Loucy (cell line): ENCODE data around the gene CYP2C8.
"Not testable (repeated sequence)": the region's sequence is repeated elsewhere in the genome, so short reads cannot be mapped to it uniquely, and the experiment has no call there.

Experiments
- H2AFZ ChIP-seq: fragments of 200-600 bp; sonication (generic); 2 replicates; pipeline ENCODE4 v1.6.0; 2016; ENCODE audit warnings: antibody characterized with exemption, mild to moderate bottlenecking, low read length, moderate library complexity
- H3F3A ChIP-seq: fragments of 200-600 bp; 2 replicates; pipeline ENCODE4 v1.6.0; 2016; ENCODE audit warnings: antibody characterized with exemption, low read depth, mild to moderate bottlenecking
- H3K27me3 ChIP-seq: fragments of 200-600 bp; sonication (generic); 2 replicates; pipeline ENCODE4 v1.6.1; 2014; ENCODE audit warnings: low read length, mild to moderate bottlenecking; ENCODE audit not compliant: insufficient read depth, poor library complexity, severe bottlenecking
- H3K36me3 ChIP-seq: fragments of 200-600 bp; sonication (generic); 2 replicates; pipeline ENCODE4 v1.6.1; 2016; ENCODE audit warnings: low read length; ENCODE audit not compliant: insufficient read depth
- H3K4me1 ChIP-seq: fragments of 200-600 bp; sonication (generic); 2 replicates; pipeline ENCODE4 v1.5.1; 2014; ENCODE audit warnings: low read length, mild to moderate bottlenecking; ENCODE audit not compliant: insufficient read depth, poor library complexity, severe bottlenecking
- H3K4me2 ChIP-seq: fragments of 200-600 bp; sonication (generic); 2 replicates; pipeline ENCODE4 v1.6.0; 2014; ENCODE audit warnings: antibody characterized with exemption, low read length, low read depth, mild to moderate bottlenecking; ENCODE audit not compliant: poor library complexity, severe bottlenecking
- H3K4me3 ChIP-seq: fragments of 200-600 bp; sonication (generic); 2 replicates; pipeline ENCODE4 v1.5.1; 2014; ENCODE audit warnings: low read length, mild to moderate bottlenecking, mixed read lengths; ENCODE audit not compliant: poor library complexity, severe bottlenecking
- H3K79me2 ChIP-seq: fragments of 200-600 bp; sonication (generic); 2 replicates; pipeline ENCODE4 v1.6.1; 2014; ENCODE audit warnings: low read length; ENCODE audit not compliant: insufficient read depth
- H3K9ac ChIP-seq: fragments of 200-600 bp; sonication (generic); 2 replicates; pipeline ENCODE4 v1.6.0; 2014; ENCODE audit warnings: mild to moderate bottlenecking, low read depth, low read length, moderate library complexity; ENCODE audit not compliant: poor library complexity, severe bottlenecking
- H3K9me2 ChIP-seq: fragments of 200-600 bp; sonication (generic); replicated peaks from 2 replicates; pipeline ENCODE4 v1.6.1; 2016; ENCODE audit warnings: low read depth, low read length, mixed read lengths
- H3K9me3 ChIP-seq: fragments of 200-600 bp; sonication (generic); 2 replicates; pipeline ENCODE4 v1.6.1; 2014; ENCODE audit warnings: mild to moderate bottlenecking, antibody characterized with exemption, low read length, low read depth; ENCODE audit not compliant: insufficient read depth
- H4K20me1 ChIP-seq: fragments of 200-600 bp; sonication (generic); 2 replicates; pipeline ENCODE4 v1.6.0; 2014; ENCODE audit warnings: antibody characterized with exemption, low read length, mild to moderate bottlenecking; ENCODE audit not compliant: insufficient read depth, poor library complexity, severe bottlenecking
- EZH2phosphoT487 ChIP-seq: fragments of 200-600 bp; IDR thresholded peaks from 2 replicates; pipeline ENCODE4 v1.6.1; 2018; ENCODE audit warnings: antibody characterized with exemption, mild to moderate bottlenecking, moderate library complexity, borderline replicate concordance
- TF ChIP-seq, protein P1 (sequence below): fragments of 200-600 bp; sonication (generic); conservative IDR thresholded peaks from 2 replicates; pipeline ENCODE4 v1.5.1; 2014; ENCODE audit warnings: mild to moderate bottlenecking, antibody characterized with exemption, low read length

CYP2C8 gene

DNA sequence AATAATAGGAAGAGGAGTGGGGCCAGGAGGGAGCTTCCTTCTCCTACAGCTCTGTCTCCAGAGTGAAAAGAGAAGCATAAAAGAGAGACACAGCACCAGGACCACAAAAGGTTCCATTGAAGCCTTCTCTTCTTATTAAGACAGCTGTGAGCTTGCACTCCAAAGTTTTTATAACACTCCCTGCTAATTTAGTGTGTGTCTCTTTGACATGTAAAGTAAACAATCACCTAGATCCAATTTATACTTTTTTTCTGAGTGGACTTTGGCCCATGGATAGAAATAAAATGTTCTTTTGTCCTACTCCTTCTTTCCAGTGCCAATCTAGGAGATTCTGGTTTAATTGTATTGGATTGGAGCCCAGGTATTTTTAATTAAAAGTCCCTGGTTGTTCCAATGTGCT lies at the start of gene CYP2C8:
TSS of gene CYP2C8 (minus strand) at position 212 of the 400 bp plus-strand sequence. CDS start at position 117, 95 bp downstream.
- no peaks in the 10 kb centered on the region for H3K9me2 ChIP-seq
- H3K79me2 ChIP-seq, result no peaks in the 10 kb centered on the region
- TF ChIP-seq, protein P1, sequence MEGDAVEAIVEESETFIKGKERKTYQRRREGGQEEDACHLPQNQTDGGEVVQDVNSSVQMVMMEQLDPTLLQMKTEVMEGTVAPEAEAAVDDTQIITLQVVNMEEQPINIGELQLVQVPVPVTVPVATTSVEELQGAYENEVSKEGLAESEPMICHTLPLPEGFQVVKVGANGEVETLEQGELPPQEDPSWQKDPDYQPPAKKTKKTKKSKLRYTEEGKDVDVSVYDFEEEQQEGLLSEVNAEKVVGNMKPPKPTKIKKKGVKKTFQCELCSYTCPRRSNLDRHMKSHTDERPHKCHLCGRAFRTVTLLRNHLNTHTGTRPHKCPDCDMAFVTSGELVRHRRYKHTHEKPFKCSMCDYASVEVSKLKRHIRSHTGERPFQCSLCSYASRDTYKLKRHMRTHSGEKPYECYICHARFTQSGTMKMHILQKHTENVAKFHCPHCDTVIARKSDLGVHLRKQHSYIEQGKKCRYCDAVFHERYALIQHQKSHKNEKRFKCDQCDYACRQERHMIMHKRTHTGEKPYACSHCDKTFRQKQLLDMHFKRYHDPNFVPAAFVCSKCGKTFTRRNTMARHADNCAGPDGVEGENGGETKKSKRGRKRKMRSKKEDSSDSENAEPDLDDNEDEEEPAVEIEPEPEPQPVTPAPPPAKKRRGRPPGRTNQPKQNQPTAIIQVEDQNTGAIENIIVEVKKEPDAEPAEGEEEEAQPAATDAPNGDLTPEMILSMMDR, result no peak
- TF ChIP-seq EZH2phosphoT487, result no peak
- no peaks in the 10 kb centered on the region for H3K36me3 ChIP-seq
- no peak within 1 kb of the TSS for H2AFZ ChIP-seq
- no peak within 1 kb of the TSS for H3K9ac ChIP-seq
- no peaks in the 10 kb centered on the region for H3F3A ChIP-seq
- H3K4me2 ChIP-seq, result no peak within 1 kb of the TSS
- H3K9me3 ChIP-seq, result no peaks in the 10 kb centered on the region
- no peaks in the 10 kb centered on the region for H3K4me1 ChIP-seq
- H4K20me1 ChIP-seq, result no peaks in the 10 kb centered on the region
- H3K4me3 ChIP-seq, result no peak within 1 kb of the TSS
- H3K27me3 ChIP-seq, result no peaks in the 10 kb centered on the region

DNA sequence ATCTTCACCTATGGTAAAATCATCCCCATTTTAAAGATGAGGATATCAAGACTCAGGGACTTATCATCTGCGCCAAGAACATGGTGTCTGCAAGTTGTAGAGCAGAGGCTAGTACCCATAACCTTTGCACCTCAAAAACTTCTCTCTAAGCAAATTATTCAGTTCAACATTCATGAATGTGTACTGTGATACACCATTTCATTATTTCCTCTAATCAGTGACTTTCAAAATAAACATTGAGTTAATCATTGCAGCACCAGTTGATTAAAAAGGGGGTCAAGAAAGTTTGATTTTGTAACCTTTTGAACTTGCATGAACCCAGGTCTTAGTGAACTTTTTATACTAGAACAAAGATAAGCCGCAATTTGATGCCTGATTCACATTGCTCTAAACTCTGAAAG lies 47.6 kb upstream of the CYP2C8 start:
- H3K9me3 ChIP-seq, result no peaks in the 10 kb centered on the region

DNA sequence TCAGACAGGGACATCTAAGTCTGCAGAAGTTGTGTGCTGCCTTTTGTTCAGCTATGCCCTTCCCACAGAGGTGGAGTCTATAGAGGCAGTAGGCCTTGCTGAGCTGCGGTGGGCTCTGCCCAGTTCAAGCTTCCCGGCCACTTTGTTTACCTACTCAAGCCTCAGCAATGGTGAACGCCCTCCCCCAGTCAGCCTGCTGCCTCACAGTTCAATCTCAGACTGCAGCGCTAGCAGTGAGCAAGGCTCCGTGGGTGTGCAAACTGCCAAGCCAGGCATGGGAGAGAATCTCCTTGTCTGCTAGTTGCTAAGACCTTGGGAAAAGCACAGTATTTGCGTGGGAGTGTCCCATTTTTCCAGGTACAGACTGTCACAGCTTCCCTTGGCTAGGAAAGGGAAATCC lies 41.5 kb upstream of the CYP2C8 start:
- not testable (repeated sequence) for H3K9me3 ChIP-seq, H3K9me2 ChIP-seq, H3K4me1 ChIP-seq, H3K27me3 ChIP-seq, H3F3A ChIP-seq, H3K4me2 ChIP-seq, H4K20me1 ChIP-seq, H3K36me3 ChIP-seq, H2AFZ ChIP-seq, H3K4me3 ChIP-seq, H3K9ac ChIP-seq, H3K79me2 ChIP-seq

More for the DNA sequence above, 47.6 kb upstream of the CYP2C8 start:
- H3K9me2 ChIP-seq, result no peaks in the 10 kb centered on the region
- no peak overlapping the region for H3K4me2 ChIP-seq
- no peaks in the 10 kb centered on the region for H4K20me1 ChIP-seq
- no peak overlapping the region for H3K4me3 ChIP-seq
- no peak overlapping the region for H3K9ac ChIP-seq
- TF ChIP-seq EZH2phosphoT487, result no peak
- TF ChIP-seq, protein P1, result no peak
- no peaks in the 10 kb centered on the region for H3K36me3 ChIP-seq
- no peak overlapping the region for H2AFZ ChIP-seq
- H3K27me3 ChIP-seq, result no peaks in the 10 kb centered on the region
- H3K4me1 ChIP-seq, result no peaks in the 10 kb centered on the region
- H3K79me2 ChIP-seq, result no peaks in the 10 kb centered on the region
- no peaks in the 10 kb centered on the region for H3F3A ChIP-seq

DNA sequence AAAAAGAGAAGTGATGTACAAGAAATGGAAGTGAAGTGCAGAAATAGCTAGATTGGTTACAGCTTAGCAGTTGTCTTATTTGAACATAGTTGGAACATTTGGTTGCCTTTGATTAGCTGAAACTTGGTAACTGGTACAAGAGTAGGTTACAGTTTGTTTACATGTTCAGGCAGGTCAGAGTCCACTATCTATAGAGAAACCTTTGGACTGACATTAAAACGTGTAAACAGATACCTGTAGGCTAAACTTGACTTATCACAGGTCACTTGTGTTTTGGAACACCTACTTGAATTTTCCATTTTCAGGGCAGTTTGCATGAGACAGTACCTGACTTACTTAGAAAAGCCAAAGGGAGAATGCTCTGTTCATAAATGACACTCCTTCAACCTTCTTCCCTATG lies 28.5 kb upstream of the CYP2C8 start:
- H3K4me3 ChIP-seq, result no peak overlapping the region
- H3K4me1 ChIP-seq, result no peaks in the 10 kb centered on the region
- H3K9me3 ChIP-seq, result no peaks in the 10 kb centered on the region
- no peaks in the 10 kb centered on the region for H3K36me3 ChIP-seq
- H3K9me2 ChIP-seq, result no peaks in the 10 kb centered on the region
- no peaks in the 10 kb centered on the region for H3K27me3 ChIP-seq
- no peak overlapping the region for H2AFZ ChIP-seq
- no peaks in the 10 kb centered on the region for H3K79me2 ChIP-seq
- H3K9ac ChIP-seq, result no peak overlapping the region
- no peak for TF ChIP-seq EZH2phosphoT487
- TF ChIP-seq, protein P1, result no peak
- H4K20me1 ChIP-seq, result no peaks in the 10 kb centered on the region
- no peaks in the 10 kb centered on the region for H3F3A ChIP-seq
- no peak overlapping the region for H3K4me2 ChIP-seq
